Measurements from ENCODE around the gene CRB2. TPM values are rescaled to one million over a fixed set of nuclear protein-coding genes. Genes with fewer than 3 reads are reported as not detected.

CRB2 gene
- total and polyA plus RNA-seq, 4 experiments from 2014 or later = not detected

GRCh38 chr9:123353984-123354591 is 1.9 kb upstream of the CRB2 start:
- H3K9me3 Mint-ChIP-seq = peaks cover 0 to 2% (median 0%) of the 10 kb centered on the region in 8 donors
- H3K27ac Mint-ChIP-seq = no peak overlapping the region
- ChIA-PET POLR2A (ENCODE audit: partially characterized antibody) (no interaction called here), CTCF (ENCODE audit: partially characterized antibody) (interaction anchor here (0.7 to 2.3 kb wide), 8 partner anchors 9 to 1255 kb away, joined by 3 to 11 read pairs (median 4); no protein-coding TSS in a partner anchor)
- Histone ChIP-seq H3K27ac (ENCODE audit: low read depth, low read length) (no peak overlapping the region), H3K9me3 (ENCODE audit: control insufficient read depth in 1 of 2, low read length in 2 of 2) (no peaks in the 10 kb centered on the region), H3K36me3 (ENCODE audit: insufficient read depth, low read length) (no peaks in the 10 kb centered on the region), H3K4me1 (ENCODE audit: insufficient read depth, low read length) (peaks cover 5% of the 10 kb centered on the region), H3K27me3 (ENCODE audit: insufficient read depth, low read length) (no peaks in the 10 kb centered on the region), H3K4me3 (ENCODE audit: low read length in 2 of 2) (no peak overlapping the region)
- peak overlapping the region in 1 of 8 donors; percentile 31 for H3K4me3 Mint-ChIP-seq
- H3K36me3 Mint-ChIP-seq = no peaks in the 10 kb centered on the region
- H3K27me3 Mint-ChIP-seq = peaks cover 6 to 11% of the 10 kb centered on the region in 2 donors
- DNase-seq = peak in 4 of 5 donors; percentile 21 to 36 (median 32)
- peaks cover 1 to 11% (median 3%) of the 10 kb centered on the region in 4 donors for H3K4me1 Mint-ChIP-seq
- intact Hi-C loops (cut with micrococcal nuclease) = loop anchor here (1.0 to 5.0 kb wide), 2 partner anchors 31 to 327 kb away; no protein-coding TSS in a partner anchor

GRCh38 chr9:123354806-123355508 is 1.0 kb upstream of the CRB2 start:
- Mint-ChIP-seq H3K27ac (no peak overlapping the region), H3K4me1 (peaks cover 5 to 20% (median 8%) of the 10 kb centered on the region in 4 donors), H3K36me3 (no peaks in the 10 kb centered on the region), H3K9me3 (peaks cover 0 to 2% (median 0%) of the 10 kb centered on the region in 8 donors), H3K4me3 (no peak overlapping the region), H3K27me3 (peaks cover 6 to 9% of the 10 kb centered on the region in 2 donors)
- no peaks in the 10 kb centered on the region for H3K9me3 ChIP-seq (ENCODE audit: control insufficient read depth in 1 of 2, low read length in 2 of 2)
- intact Hi-C loops (cut with micrococcal nuclease) = loop anchor here (1.0 to 5.0 kb wide), 2 partner anchors 30 to 328 kb away; no protein-coding TSS in a partner anchor
- H3K27ac ChIP-seq (ENCODE audit: low read depth, low read length) = no peak overlapping the region
- ChIA-PET POLR2A (ENCODE audit: partially characterized antibody) (no interaction called here), CTCF (ENCODE audit: partially characterized antibody) (interaction anchor here (0.7 to 2.3 kb wide), 10 partner anchors 10 to 1256 kb away, joined by 3 to 11 read pairs (median 4); no protein-coding TSS in a partner anchor)
- no peaks in the 10 kb centered on the region for H3K27me3 ChIP-seq (ENCODE audit: insufficient read depth, low read length)
- no peak for DNase-seq
- peaks cover 14% of the 10 kb centered on the region for H3K4me1 ChIP-seq (ENCODE audit: insufficient read depth, low read length)
- H3K36me3 ChIP-seq (ENCODE audit: insufficient read depth, low read length) = no peaks in the 10 kb centered on the region
- H3K4me3 ChIP-seq (ENCODE audit: low read length in 2 of 2) = no peak overlapping the region

GRCh38 chr9:123356851-123357742 is 1.1 kb downstream of the CRB2 start:
- intact Hi-C loops (cut with micrococcal nuclease) = no loop called here
- POLR2A ChIA-PET (ENCODE audit: partially characterized antibody) = no interaction called here
- H3K9me3 ChIP-seq (ENCODE audit: control insufficient read depth in 1 of 2, low read length in 2 of 2) = no peaks in the 10 kb centered on the region
- H3K4me3 ChIP-seq (ENCODE audit: low read length in 2 of 2) = no peak overlapping the region
- H3K27me3 ChIP-seq (ENCODE audit: insufficient read depth, low read length) = no peaks in the 10 kb centered on the region
- CTCF ChIA-PET (ENCODE audit: partially characterized antibody) = interaction anchor here (1.1 kb wide), 1 partner anchor 892 kb away, joined by 3 read pairs; no protein-coding TSS in a partner anchor
- H3K4me1 ChIP-seq (ENCODE audit: insufficient read depth, low read length) = peaks cover 19% of the 10 kb centered on the region
- H3K4me3 Mint-ChIP-seq = no peak overlapping the region
- H3K4me1 Mint-ChIP-seq = peaks cover 5 to 33% (median 9%) of the 10 kb centered on the region in 4 donors
- H3K9me3 Mint-ChIP-seq = peaks cover 0 to 2% (median 0%) of the 10 kb centered on the region in 8 donors
- no peaks in the 10 kb centered on the region for H3K36me3 ChIP-seq (ENCODE audit: insufficient read depth, low read length)
- H3K36me3 Mint-ChIP-seq = no peaks in the 10 kb centered on the region
- peak overlapping the region in 1 of 7 donors; percentile 49 for H3K27ac Mint-ChIP-seq
- H3K27me3 Mint-ChIP-seq = peaks cover 4 to 11% of the 10 kb centered on the region in 2 donors
- DNase-seq = no peak
- no peak overlapping the region for H3K27ac ChIP-seq (ENCODE audit: low read depth, low read length)

GRCh38 chr9:123357743-123358059 is 1.7 kb downstream of the CRB2 start:
- Mint-ChIP-seq H3K27ac (no peak overlapping the region), H3K4me1 (peaks cover 5 to 33% (median 9%) of the 10 kb centered on the region in 4 donors), H3K4me3 (no peak overlapping the region), H3K9me3 (peaks cover 0 to 2% (median 0%) of the 10 kb centered on the region in 8 donors), H3K36me3 (no peaks in the 10 kb centered on the region), H3K27me3 (peaks cover 2 to 6% of the 10 kb centered on the region in 2 donors)
- POLR2A ChIA-PET (ENCODE audit: partially characterized antibody) = no interaction called here
- Histone ChIP-seq H3K27me3 (ENCODE audit: insufficient read depth, low read length) (no peaks in the 10 kb centered on the region), H3K9me3 (ENCODE audit: control insufficient read depth in 1 of 2, low read length in 2 of 2) (no peaks in the 10 kb centered on the region), H3K4me1 (ENCODE audit: insufficient read depth, low read length) (peaks cover 19% of the 10 kb centered on the region), H3K27ac (ENCODE audit: low read depth, low read length) (no peak overlapping the region), H3K36me3 (ENCODE audit: insufficient read depth, low read length) (no peaks in the 10 kb centered on the region), H3K4me3 (ENCODE audit: low read length in 2 of 2) (no peak overlapping the region)
- intact Hi-C loops (cut with micrococcal nuclease) = no loop called here
- DNase-seq = no peak
- CTCF ChIA-PET (ENCODE audit: partially characterized antibody) = interaction anchor here (1.1 kb wide), 1 partner anchor 892 kb away, joined by 3 read pairs; no protein-coding TSS in a partner anchor

- H3K9me3 Mint-ChIP-seq = peaks cover 0 to 2% (median 0%) of the 10 kb centered on the region in 8 donors
Measured at GRCh38 chr9:123358181-123358905, 2.3 kb downstream of the CRB2 start.

GRCh38 chr9:123359106-123359505 is 3.1 kb downstream of the CRB2 start:
- Mint-ChIP-seq H3K27ac (peak overlapping the region in 4 of 7 donors; percentile 15 to 83 (median 53)), H3K36me3 (no peaks in the 10 kb centered on the region), H3K4me1 (peaks cover 3 to 31% (median 9%) of the 10 kb centered on the region in 4 donors), H3K4me3 (peak overlapping the region in 2 of 8 donors; percentile 22 to 59), H3K27me3 (peaks cover 6% of the 10 kb centered on the region in 2 donors), H3K9me3 (no peaks in the 10 kb centered on the region)
- H3K4me3 ChIP-seq (ENCODE audit: low read length in 2 of 2) = no peak overlapping the region
- no peaks in the 10 kb centered on the region for H3K36me3 ChIP-seq (ENCODE audit: insufficient read depth, low read length)
- ChIA-PET POLR2A (ENCODE audit: partially characterized antibody) (no interaction called here), CTCF (ENCODE audit: partially characterized antibody) (interaction anchor here (1.5 kb wide), 1 partner anchor 9 kb away, joined by 6 read pairs; no protein-coding TSS in a partner anchor)
- intact Hi-C loops (cut with micrococcal nuclease) = no loop called here
- DNase-seq = no peak
- peaks cover 19% of the 10 kb centered on the region for H3K4me1 ChIP-seq (ENCODE audit: insufficient read depth, low read length)
- no peaks in the 10 kb centered on the region for H3K9me3 ChIP-seq (ENCODE audit: control insufficient read depth in 1 of 2, low read length in 2 of 2)
- no peak overlapping the region for H3K27ac ChIP-seq (ENCODE audit: low read depth, low read length)
- H3K27me3 ChIP-seq (ENCODE audit: insufficient read depth, low read length) = no peaks in the 10 kb centered on the region

More at GRCh38 chr9:123358181-123358905, 2.3 kb downstream of the CRB2 start:
- CTCF ChIA-PET (ENCODE audit: partially characterized antibody) = no interaction called here
- Mint-ChIP-seq H3K4me1 (peaks cover 5 to 33% (median 9%) of the 10 kb centered on the region in 4 donors), H3K27ac (peak overlapping the region in 1 of 7 donors; percentile 83), H3K27me3 (peaks cover 1 to 6% of the 10 kb centered on the region in 2 donors), H3K4me3 (peak overlapping the region in 3 of 8 donors; percentile 5 to 33 (median 20)), H3K36me3 (no peaks in the 10 kb centered on the region)
- no peaks in the 10 kb centered on the region for H3K27me3 ChIP-seq (ENCODE audit: insufficient read depth, low read length)
- no peaks in the 10 kb centered on the region for H3K36me3 ChIP-seq (ENCODE audit: insufficient read depth, low read length)
- no peak overlapping the region for H3K4me3 ChIP-seq (ENCODE audit: low read length in 2 of 2)
- intact Hi-C loops (cut with micrococcal nuclease) = no loop called here
- no peaks in the 10 kb centered on the region for H3K9me3 ChIP-seq (ENCODE audit: control insufficient read depth in 1 of 2, low read length in 2 of 2)
- peaks cover 19% of the 10 kb centered on the region for H3K4me1 ChIP-seq (ENCODE audit: insufficient read depth, low read length)
- POLR2A ChIA-PET (ENCODE audit: partially characterized antibody) = no interaction called here
- H3K27ac ChIP-seq (ENCODE audit: low read depth, low read length) = no peak overlapping the region
- DNase-seq = no peak

Data from CD4-positive, alpha-beta memory T cell (primary cell).